Sigmoid colon (tissue), 7 donors: ENCODE results near the gene MTSS2. TPM values are rescaled to one million over a fixed set of nuclear protein-coding genes. Genes with fewer than 3 reads are reported as not detected.

Experiments used
- DNase-seq: peaks from one replicate; pipeline ENCODE4 v3.0.0-alpha.2; 2019
- H3K27ac ChIP-seq, 4 donors: fragments of 200-600 bp; sonication (generic); one replicate each; pipeline ENCODE4 v1.5.1; 2016 to 2019; ENCODE audit warnings: mild to moderate bottlenecking in 1 of 4
- H3K27me3 ChIP-seq, 3 donors: fragments of 200-600 bp; sonication (generic); one replicate each; pipeline ENCODE4 v1.5.1; 2019; ENCODE audit warnings: mild to moderate bottlenecking in 1 of 3
- H3K36me3 ChIP-seq, 4 donors: fragments of 200-600 bp; sonication (generic); one replicate each; pipeline ENCODE4 v1.5.1; 2016 to 2019
- H3K4me1 ChIP-seq, 4 donors: fragments of 200-600 bp; sonication (generic); one replicate each; pipeline ENCODE4 v1.5.1; 2017 to 2019
- H3K4me3 ChIP-seq, 4 donors: fragments of 200-600 bp; sonication (generic); one replicate each; pipeline ENCODE4 v1.5.1; 2017 to 2019; ENCODE audit warnings: mild to moderate bottlenecking in 2 of 4, moderate library complexity in 1 of 4
- H3K9me3 ChIP-seq, 4 donors: fragments of 200-600 bp in 3 of 4; sonication (generic) in 3 of 4; one replicate each; pipeline versions ENCODE4 v1.5.1 to v1.6.1; 2013 to 2019
- CTCF ChIP-seq, 4 experiments: fragments of 450-650 bp in 3 of 4; fragments of 200-600 bp in 1 of 4; IDR thresholded peaks; one replicate each; pipeline ENCODE4 v1.5.1; 2016 to 2019; ENCODE audit warnings: antibody characterized with exemption in 4 of 4, mild to moderate bottlenecking in 3 of 4, moderate library complexity in 2 of 4
- EP300 ChIP-seq, 4 donors: sonication (generic); formaldehyde crosslinking; IDR thresholded peaks; one replicate each; pipeline ENCODE4 v1.6.1; 2017; ENCODE audit warnings: antibody characterized with exemption in 4 of 4
- POLR2A ChIP-seq, 2 donors: fragments of 450-650 bp; IDR thresholded peaks; one replicate each; pipeline ENCODE4 v1.6.1; 2016; ENCODE audit warnings: antibody characterized with exemption in 2 of 2, mild to moderate bottlenecking in 2 of 2, moderate library complexity in 2 of 2
- POLR2AphosphoS5 ChIP-seq, 4 donors: sonication (generic); formaldehyde crosslinking; IDR thresholded peaks; one replicate each; pipeline ENCODE4 v1.6.1; 2017; ENCODE audit warnings: antibody characterized with exemption in 4 of 4
- WGBS, 2 donors: extraction: QIAGEN DNeasy Blood & Tissue Kit; methylation state at CpG; one replicate each; pipeline ENCODE4 v1.1.7; 2013; 5-methylcytosine and 5-hydroxymethylcytosine counted together
- intact Hi-C: fragments of 100-400 bp; cut with DNase I; formaldehyde crosslinking; loops from one replicate; pipeline ENCODE4 v1.15.1; 2023
- polyA plus RNA-seq, 3 donors: library from polyadenylated mRNA; stranded (reverse); fragments of 200-250 nt; gene quantifications; one replicate each; pipeline ENCODE4 v1.2.3, GENCODE V29; 2013
- total RNA-seq, 4 donors: library from RNA; depleted of rRNA; stranded (reverse); fragments of >200 nt; gene quantifications; one replicate each; pipeline ENCODE4 v1.1.0, GENCODE V29; 2016
- donor health status: healthy with polysubstance abuse.
- donor health status: Bipolar disorder and iron deficiency.
- donor health status: healthy.

Gene MTSS2
- total and polyA plus RNA-seq, 7 donors: 5.4 to 100.0 (median 36.4) TPM

DNA sequence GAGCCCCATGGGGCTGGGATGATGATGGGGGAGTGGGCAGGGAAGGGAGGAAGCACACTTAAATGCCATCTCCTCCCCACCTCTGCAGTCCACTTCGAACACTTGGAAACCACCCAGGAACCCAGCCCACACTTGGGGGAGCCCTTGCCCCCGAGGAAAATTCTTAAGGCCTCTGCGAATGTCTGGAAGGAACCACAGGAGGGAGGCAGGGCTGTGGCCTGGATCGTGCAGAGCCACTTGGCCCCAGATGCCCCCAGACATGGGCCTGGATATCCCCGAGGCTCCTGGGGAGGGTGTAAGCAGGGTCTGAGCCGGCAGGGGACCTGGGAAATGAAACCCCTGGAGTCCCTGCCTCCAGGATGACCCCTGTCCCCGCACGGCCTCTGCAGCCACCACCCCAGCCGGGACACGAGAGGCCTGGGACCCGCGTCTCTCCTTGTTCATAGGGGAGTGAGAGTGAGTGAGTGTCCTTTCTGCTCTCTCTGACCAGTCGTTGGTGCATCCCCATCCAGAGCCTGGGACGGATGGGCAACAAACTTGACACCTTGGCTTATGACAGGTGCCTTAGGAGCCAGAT is 11.8 kb upstream of the MTSS2 start:
- no peak for DNase-seq
- peak overlapping the region; percentile 95 to 99 (median 98) for H3K27ac ChIP-seq

DNA sequence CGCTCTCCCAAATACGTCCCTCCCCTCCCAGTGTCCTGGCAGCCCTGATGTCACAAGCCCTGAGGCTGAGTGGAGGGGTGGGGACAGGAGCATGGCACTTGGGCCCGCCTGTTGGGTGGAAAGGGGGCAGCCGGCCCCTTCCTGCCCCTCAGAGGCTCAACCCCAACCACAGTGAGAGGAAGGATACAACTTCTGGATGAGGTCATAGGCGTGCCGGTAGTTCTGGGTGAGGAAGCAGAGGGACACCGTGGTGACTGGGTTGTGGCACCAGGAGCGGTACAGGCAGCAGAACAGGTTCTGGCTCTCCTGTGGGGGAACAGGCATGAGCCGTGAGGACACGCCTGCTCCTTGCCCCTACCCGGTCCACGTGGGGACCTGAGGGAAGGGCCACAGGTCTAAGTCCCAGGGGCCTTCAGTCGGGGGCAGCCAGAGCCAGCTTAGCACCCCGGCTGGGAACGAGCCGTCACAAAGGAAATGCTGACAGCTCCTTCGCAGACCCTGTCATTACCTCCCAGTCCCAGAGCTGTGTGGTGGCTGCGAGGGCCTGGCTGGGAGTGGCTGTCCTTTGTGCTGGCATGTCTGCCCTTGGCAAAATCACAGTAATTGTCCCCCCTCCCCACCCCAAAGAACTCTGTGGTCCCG is 11.2 kb upstream of the MTSS2 start:
- 51 to 56% methylated on average over 19 of the region's 19 CpGs for WGBS, 2 donors
- peak overlapping the region; percentile 95 to 99 (median 98) for H3K27ac ChIP-seq
- intact Hi-C loops: no loop called here
- TF ChIP-seq CTCF (IDR thresholded peaks at IDR 0.05) (no peak), POLR2A (IDR thresholded peaks at IDR 0.05) (no peak)
- H3K9me3 ChIP-seq: no peaks in the 10 kb centered on the region
- no peak overlapping the region for H3K4me3 ChIP-seq
- peaks cover 0 to 98% (median 94%) of the 10 kb centered on the region in 4 donors for H3K4me1 ChIP-seq
- no peak for DNase-seq
- no peaks in the 10 kb centered on the region for H3K27me3 ChIP-seq
- H3K36me3 ChIP-seq: no peaks in the 10 kb centered on the region

More for the DNA sequence above, 11.8 kb upstream of the MTSS2 start:
- TF ChIP-seq CTCF (IDR thresholded peaks at IDR 0.05) (peak in 3 of 4 experiments; percentile 10 to 37 (median 18)), POLR2A (IDR thresholded peaks at IDR 0.05) (no peak), POLR2AphosphoS5 (IDR thresholded peaks at IDR 0.05) (no peak), EP300 (IDR thresholded peaks at IDR 0.05) (no peak)
- intact Hi-C loops: no loop called here
- Histone ChIP-seq H3K4me1 (peaks cover under 1 to 98% (median 94%) of the 10 kb centered on the region in 4 donors), H3K9me3 (no peaks in the 10 kb centered on the region), H3K27me3 (no peaks in the 10 kb centered on the region), H3K4me3 (no peak overlapping the region), H3K36me3 (no peaks in the 10 kb centered on the region)
- 71 to 80% methylated on average over 14 of the region's 14 CpGs for WGBS, 2 donors

DNA sequence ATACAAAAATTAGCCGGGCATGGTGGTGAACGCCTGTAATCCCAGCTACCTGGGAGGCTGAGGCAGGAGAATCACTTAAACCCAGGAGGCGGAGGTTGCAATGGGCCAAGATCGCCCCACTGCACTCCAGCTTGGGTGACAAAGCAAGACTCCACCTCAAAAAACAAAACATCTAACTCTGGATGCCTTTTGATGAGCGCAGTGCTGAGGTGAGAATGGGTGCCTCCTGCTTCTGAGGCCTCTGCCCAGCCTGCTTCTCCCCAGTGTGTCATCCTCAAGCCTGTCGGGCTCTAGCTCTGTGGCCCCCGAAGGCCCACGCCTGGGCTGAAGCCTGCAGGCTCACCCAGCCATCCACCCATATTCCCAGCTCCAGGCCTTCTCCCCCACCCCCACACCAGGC is 10.5 kb upstream of the MTSS2 start:
- TF ChIP-seq POLR2AphosphoS5 (IDR thresholded peaks at IDR 0.05) (no peak), EP300 (IDR thresholded peaks at IDR 0.05) (no peak), POLR2A (IDR thresholded peaks at IDR 0.05) (no peak), CTCF (IDR thresholded peaks at IDR 0.05) (no peak)
- H3K4me3 ChIP-seq: no peak overlapping the region
- no peaks in the 10 kb centered on the region for H3K27me3 ChIP-seq
- H3K4me1 ChIP-seq: peaks cover 0 to 98% (median 94%) of the 10 kb centered on the region in 4 donors
- no peaks in the 10 kb centered on the region for H3K36me3 ChIP-seq
- intact Hi-C loops: no loop called here
- peak overlapping the region; percentile 95 to 99 (median 98) for H3K27ac ChIP-seq
- H3K9me3 ChIP-seq: no peaks in the 10 kb centered on the region
- no peak for DNase-seq
- 90 to 96% methylated on average over 8 of the region's 8 CpGs for WGBS, 2 donors

DNA sequence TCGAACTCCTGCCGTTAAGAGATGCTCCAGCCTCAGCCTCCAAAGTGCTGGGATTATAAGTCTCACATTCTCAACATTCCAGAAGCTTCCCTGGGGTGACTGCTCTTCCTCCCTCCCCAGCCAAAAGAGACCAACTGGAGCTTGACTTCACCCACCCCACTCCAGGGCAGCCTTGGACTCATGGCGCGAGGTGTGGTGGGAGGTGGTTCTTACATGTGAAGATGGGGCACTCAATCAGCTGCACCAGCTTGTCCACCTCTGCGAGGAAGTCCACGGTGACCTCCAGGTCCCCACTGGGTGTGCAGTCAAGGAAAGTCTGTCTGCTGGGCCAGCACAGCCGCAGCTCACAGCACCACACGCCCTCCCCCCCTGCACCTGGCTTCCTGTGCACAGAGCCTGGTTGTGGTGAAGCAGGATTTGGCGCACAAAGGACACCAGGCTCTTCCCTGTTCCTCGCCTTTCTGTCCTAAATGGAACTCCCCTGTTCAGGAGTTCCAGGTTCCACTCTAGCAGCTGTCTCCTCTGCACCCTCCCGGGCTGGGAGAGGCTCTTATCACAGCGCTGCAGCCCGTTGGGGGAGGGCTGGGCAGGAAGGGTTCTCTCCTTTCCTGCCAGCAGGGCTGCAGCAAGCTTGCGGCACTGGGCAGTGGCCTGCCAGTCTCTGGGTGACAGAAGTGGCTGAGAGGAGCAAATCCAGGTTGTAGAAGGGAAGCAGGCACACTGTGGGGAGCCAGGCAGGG is 9.6 kb upstream of the MTSS2 start:
- Histone ChIP-seq H3K36me3 (no peaks in the 10 kb centered on the region), H3K4me3 (no peak overlapping the region), H3K4me1 (peaks cover 0 to 98% (median 94%) of the 10 kb centered on the region in 4 donors), H3K9me3 (no peaks in the 10 kb centered on the region), H3K27ac (peak overlapping the region; percentile 95 to 99 (median 98)), H3K27me3 (no peaks in the 10 kb centered on the region)
- no peak for DNase-seq
- WGBS, 2 donors: 42% methylated on average over 14 of the region's 14 CpGs
- TF ChIP-seq POLR2AphosphoS5 (IDR thresholded peaks at IDR 0.05) (no peak), EP300 (IDR thresholded peaks at IDR 0.05) (no peak), POLR2A (IDR thresholded peaks at IDR 0.05) (no peak), CTCF (IDR thresholded peaks at IDR 0.05) (no peak)
- intact Hi-C loops: no loop called here
